HCT116 (cell line): ENCODE data around the gene PIEZO2. TPM values are rescaled to one million over a fixed set of nuclear protein-coding genes. Genes with fewer than 3 reads are reported as not detected.

Experiments
- ATAC-seq: fragments of 200-7000 bp; cut with Tn5 transposase; 2 replicates; pipeline ENCODE4 v1.9.1; 2020; ENCODE audit warnings: mild to moderate bottlenecking, moderate library complexity
- BruUV-seq: library from RNA; stranded (reverse); fragments of 400-500 nt; replicated peaks from 2 replicates; lab custom pipeline; 2021; lab: Mats Ljungman, UMichigan
- CTCF ChIA-PET: fragments of 300-600 bp; sonication (Branson Sonifier 250); formaldehyde crosslinking; loops from one replicate; lab custom pipeline; 2021; ENCODE audit warnings: antibody characterized with exemption; lab: Charles Lee
- POLR2A ChIA-PET: fragments of 300-600, 350-600 bp; sonication (Branson Sonifier 250); formaldehyde crosslinking; loops from one replicate; lab custom pipeline; 2021; ENCODE audit warnings: antibody characterized with exemption; lab: Charles Lee
- RAD21 ChIA-PET, 2 experiments: fragments of 300-600 bp; sonication (Branson Sonifier 250); formaldehyde crosslinking; loops; one replicate each; lab custom pipeline; 2023; ENCODE audit warnings: low total read pairs in 2 of 2; ENCODE audit not compliant: uncharacterized antibody in 2 of 2, unreplicated experiment in 2 of 2, low non-redundant PET in 1 of 2; lab: Charles Lee
- DNase-seq: peaks from one replicate; pipeline ENCODE4 v3.0.0-alpha.2; 2010; ENCODE audit warnings: low read depth, low spot score
- H2AFZ ChIP-seq: fragments of 200-600 bp; shearing (Covaris generic), sonication (generic); 2 replicates; pipeline ENCODE4 v1.6.1; 2017; ENCODE audit warnings: low read depth, mixed run types, mixed read lengths, antibody characterized with exemption, low read length; ENCODE audit not compliant: poor library complexity, severe bottlenecking
- H3K27ac ChIP-seq: 2 replicates; pipeline ENCODE4 v1.5.1; 2012; ENCODE audit warnings: low read depth, low read length
- H3K27me3 ChIP-seq: fragments of 200-600 bp; sonication (generic); 2 replicates; pipeline ENCODE4 v1.6.1; 2016; ENCODE audit warnings: mixed run types, low read length, mixed read lengths; ENCODE audit not compliant: insufficient read depth
- H3K36me3 ChIP-seq, 2 experiments: fragments of 200-500 bp in 1 of 2; fragments of 200-600 bp in 1 of 2; sonication (Bioruptor generic) in 1 of 2; sonication (generic) in 1 of 2; 2 replicates each; pipeline versions ENCODE4 v1.5.1 to v1.6.1; 2014 to 2016; ENCODE audit warnings: low read length in 2 of 2, inconsistent platforms in 1 of 2, mixed read lengths in 1 of 2, mixed run types in 1 of 2; ENCODE audit not compliant: insufficient read depth in 2 of 2, control insufficient read depth in 1 of 2
- H3K4me1 ChIP-seq, 2 experiments: fragments of 200-600 bp in 1 of 2; sonication (generic) in 1 of 2; 2 replicates each; pipeline versions ENCODE4 v1.5.1 to v1.6.1; 2012 to 2017; ENCODE audit warnings: low read length in 2 of 2, inconsistent platforms in 1 of 2, mild to moderate bottlenecking in 1 of 2, mixed read lengths in 1 of 2, mixed run types in 1 of 2, moderate library complexity in 1 of 2; ENCODE audit not compliant: insufficient read depth in 2 of 2, control insufficient read depth in 1 of 2
- H3K4me2 ChIP-seq: fragments of 200-600 bp; sonication (generic); 2 replicates; pipeline ENCODE4 v1.6.1; 2017; ENCODE audit warnings: mixed run types, low read length, mixed read lengths
- H3K4me3 ChIP-seq, 2 experiments: fragments of 200-600 bp in 1 of 2; sonication (generic) in 1 of 2; replicated peaks in 1 of 2; 2 replicates each; pipeline ENCODE4 v1.5.1; 2011 to 2016; ENCODE audit warnings: low read length in 2 of 2, control low read depth in 1 of 2, low read depth in 1 of 2, mild to moderate bottlenecking in 1 of 2, mixed read lengths in 1 of 2, mixed run types in 1 of 2
- H3K79me2 ChIP-seq: fragments of 200-600 bp; sonication (generic); 2 replicates; pipeline ENCODE4 v1.6.1; 2017; ENCODE audit warnings: mild to moderate bottlenecking, mixed run types, low read length, moderate library complexity, mixed read lengths; ENCODE audit not compliant: insufficient read depth
- H3K9ac ChIP-seq: fragments of 200-600 bp; sonication (generic); 2 replicates; pipeline ENCODE4 v1.6.1; 2016; ENCODE audit warnings: low read length, mixed read lengths
- H3K9me2 ChIP-seq: fragments of 200-600 bp; sonication (generic), shearing (Covaris generic); 2 replicates; pipeline ENCODE4 v1.6.1; 2017; ENCODE audit warnings: mixed run types, mild to moderate bottlenecking, moderate library complexity; ENCODE audit not compliant: insufficient read depth
- H3K9me3 ChIP-seq, 2 experiments: fragments of 200-500 bp in 1 of 2; fragments of 200-600 bp in 1 of 2; sonication (Bioruptor generic) in 1 of 2; sonication (generic) in 1 of 2; 2 replicates each; pipeline ENCODE4 v1.6.1; 2014 to 2017; ENCODE audit warnings: low read length in 2 of 2, mixed read lengths in 2 of 2, inconsistent platforms in 1 of 2, low read depth in 1 of 2, mild to moderate bottlenecking in 1 of 2, mixed run types in 1 of 2, moderate library complexity in 1 of 2; ENCODE audit not compliant: control insufficient read depth in 1 of 2, insufficient read depth in 1 of 2
- H4K20me1 ChIP-seq: fragments of 200-600 bp; sonication (generic), shearing (Covaris generic); 2 replicates; pipeline ENCODE4 v1.6.1; 2017; ENCODE audit warnings: mixed run types, mild to moderate bottlenecking, moderate library complexity; ENCODE audit not compliant: insufficient read depth
- CBX3 ChIP-seq: IDR thresholded peaks from 2 replicates; pipeline ENCODE4 v1.6.1; 2012; ENCODE audit warnings: low read depth
- CEBPB ChIP-seq: IDR thresholded peaks from 2 replicates; pipeline ENCODE4 v1.6.1; 2012; ENCODE audit warnings: low read depth
- EGR1 ChIP-seq: IDR thresholded peaks from 2 replicates; pipeline ENCODE4 v1.6.1; 2012; ENCODE audit warnings: low read depth
- EZH2 ChIP-seq: fragments of 200-600 bp; sonication (generic); IDR thresholded peaks from 2 replicates; pipeline ENCODE4 v1.6.1; 2017; ENCODE audit warnings: antibody characterized with exemption, mixed run types
- EZH2phosphoT487 ChIP-seq: fragments of 200-600 bp; IDR thresholded peaks from 2 replicates; pipeline ENCODE4 v1.6.1; 2018; ENCODE audit warnings: antibody characterized with exemption, borderline replicate concordance
- FOSL1 ChIP-seq: IDR thresholded peaks from 2 replicates; pipeline ENCODE4 v1.6.1; 2012; ENCODE audit warnings: low read depth
- JUND ChIP-seq: IDR thresholded peaks from 2 replicates; pipeline ENCODE4 v1.6.1; 2012
- POLR2A ChIP-seq: IDR thresholded peaks from 2 replicates; pipeline ENCODE4 v1.7.0; 2011; ENCODE audit warnings: borderline replicate concordance; ENCODE audit not compliant: insufficient read depth, insufficient read length; ENCODE audit errors: extremely low read depth
- POLR2AphosphoS5 ChIP-seq: IDR thresholded peaks from 2 replicates; pipeline ENCODE4 v1.6.1; 2011; ENCODE audit warnings: mild to moderate bottlenecking, low read depth, low read length, moderate library complexity
- RAD21 ChIP-seq: IDR thresholded peaks from 2 replicates; pipeline ENCODE4 v1.6.1; 2012; ENCODE audit warnings: low read depth, mild to moderate bottlenecking
- SRF ChIP-seq: IDR thresholded peaks from 2 replicates; pipeline ENCODE4 v1.6.1; 2012; ENCODE audit warnings: low read depth
- TCF7L2 ChIP-seq: IDR thresholded peaks from 2 replicates; pipeline ENCODE4 v1.7.0; 2011; ENCODE audit warnings: borderline replicate concordance, inconsistent platforms; ENCODE audit not compliant: insufficient read depth, insufficient read length; ENCODE audit errors: extremely low read depth
- YY1 ChIP-seq: IDR thresholded peaks from 2 replicates; pipeline ENCODE4 v1.6.1; 2011; ENCODE audit warnings: low read length, low read depth, moderate library complexity, mild to moderate bottlenecking; ENCODE audit not compliant: insufficient replicate concordance; ENCODE audit errors: extremely low read depth
- ZFX ChIP-seq: fragments of 450-650 bp; IDR thresholded peaks from 2 replicates; pipeline ENCODE4 v1.6.1; 2017
- ZNF274 ChIP-seq: fragments of 200-500 bp; sonication (Bioruptor generic); IDR thresholded peaks from 2 replicates; pipeline ENCODE4 v1.6.1; 2014; ENCODE audit warnings: mild to moderate bottlenecking, low read depth, low read length, inconsistent platforms
- intact Hi-C: fragments of 100-400 bp; cut with micrococcal nuclease; formaldehyde crosslinking; loops from 2 replicates; pipeline ENCODE4 v1.10.0; 2022
- total RNA-seq: library from RNA; stranded (reverse); gene quantifications from one replicate; pipeline ENCODE4 v1.2.1, GENCODE V29; 2021; ENCODE audit not compliant: unreplicated experiment
- TF ChIP-seq, protein P1 (sequence below): IDR thresholded peaks from 2 replicates; pipeline ENCODE4 v1.6.1; 2011; ENCODE audit warnings: mild to moderate bottlenecking, low read length, moderate library complexity; ENCODE audit not compliant: insufficient replicate concordance; ENCODE audit errors: extremely low read depth
- TF ChIP-seq, protein P2 (sequence below): IDR thresholded peaks from 2 replicates; pipeline ENCODE4 v1.6.1; 2012
- TF ChIP-seq, protein P3 (sequence below): IDR thresholded peaks from 2 replicates; pipeline ENCODE4 v1.6.1; 2012

The PIEZO2 gene
- total RNA-seq, 1 experiment from 2014 or later: 0.34 TPM

DNA sequence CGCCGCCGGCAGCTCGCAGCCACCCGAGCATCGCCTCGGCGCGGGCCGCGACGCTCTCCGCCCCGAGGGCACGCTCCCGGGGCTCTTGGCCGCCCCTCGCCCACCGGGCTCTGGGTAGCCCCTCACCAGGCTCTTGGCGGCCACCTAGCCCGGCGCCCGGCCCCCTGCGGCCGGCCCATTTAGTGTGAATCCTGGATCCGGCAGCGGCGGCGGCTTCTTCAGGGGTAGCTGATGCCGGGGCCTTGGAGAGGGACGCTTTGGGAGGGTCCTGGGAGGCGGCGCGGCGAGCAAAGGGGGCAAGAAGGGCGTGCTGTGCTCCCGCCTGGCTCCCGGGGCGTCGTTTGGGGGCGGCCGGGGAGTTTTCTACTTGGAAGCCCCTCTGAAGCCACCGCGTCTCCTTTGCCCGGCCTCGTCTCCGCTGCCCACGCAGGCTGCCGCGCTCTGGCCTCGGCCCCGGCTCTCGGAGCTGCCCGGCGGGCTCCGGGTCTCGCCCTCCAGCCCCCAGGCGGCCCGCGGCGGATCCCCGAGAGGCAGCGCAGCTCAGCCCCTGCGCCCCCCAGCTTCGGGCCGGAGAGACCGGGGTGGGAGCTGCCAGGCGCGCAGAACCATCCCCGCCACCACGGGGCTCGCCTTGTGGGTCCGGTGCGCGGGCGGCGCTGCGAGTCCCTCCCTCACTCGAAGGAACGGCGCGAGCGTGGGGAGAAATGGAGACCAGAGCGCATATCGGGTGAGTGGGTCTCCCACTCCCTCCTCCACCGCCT lies 509 bp downstream of the PIEZO2 start:
- intact Hi-C loops: no loop called here
- RAD21 ChIA-PET: no interaction called here

DNA sequence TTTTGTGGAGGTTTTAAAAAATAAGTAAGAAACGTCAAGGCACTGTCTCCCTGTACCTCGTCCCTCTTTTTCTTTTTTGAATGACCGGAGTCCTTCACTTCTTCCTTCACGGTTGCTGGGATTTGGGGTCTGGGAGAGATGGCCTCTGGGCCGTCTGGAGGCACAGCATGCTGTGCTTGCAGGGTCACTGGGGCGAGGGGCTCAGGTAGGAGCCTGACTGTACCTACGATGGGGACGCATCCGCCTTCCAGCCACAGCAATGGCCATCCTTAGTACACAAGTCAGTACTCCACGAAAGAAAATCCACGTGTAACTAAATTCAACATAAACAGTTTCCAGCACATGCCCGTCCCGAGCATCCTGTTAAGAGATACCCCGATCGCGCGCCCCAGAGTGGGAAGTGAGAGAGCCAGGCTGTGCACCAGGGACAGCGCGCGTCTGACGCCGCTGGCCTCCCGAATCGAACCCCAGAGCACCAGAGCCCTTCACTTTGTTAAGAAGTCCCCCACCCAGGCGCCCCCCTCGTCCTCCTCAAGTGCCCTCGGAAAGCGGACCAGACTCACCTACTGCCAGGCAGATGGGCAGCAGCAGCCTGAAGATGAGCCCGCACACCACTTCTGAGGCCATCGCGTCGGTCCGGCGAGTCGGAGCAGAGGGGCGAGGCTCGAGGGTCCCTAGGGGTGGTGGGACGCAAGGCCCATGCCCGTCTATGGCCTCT lies 1.2 kb downstream of the PIEZO2 start:
- no peaks in the 10 kb centered on the region for H4K20me1 ChIP-seq
- POLR2A ChIA-PET: no interaction called here
- H2AFZ ChIP-seq: no peak overlapping the region
- H3K36me3 ChIP-seq: no peaks in the 10 kb centered on the region
- CTCF ChIA-PET: no interaction called here
- H3K4me2 ChIP-seq: no peak overlapping the region
- H3K9ac ChIP-seq: no peak overlapping the region
- H3K4me3 ChIP-seq: no peak overlapping the region
- H3K4me1 ChIP-seq: no peaks in the 10 kb centered on the region
- no peaks in the 10 kb centered on the region for H3K79me2 ChIP-seq
- H3K27ac ChIP-seq: no peak overlapping the region
- DNase-seq: no peak
- 0 out of 2 replicates have a peak, but pooled peaks cover 14% of the 10 kb centered on the region for H3K27me3 ChIP-seq
- no peaks in the 10 kb centered on the region for H3K9me3 ChIP-seq
- H3K9me2 ChIP-seq: no peaks in the 10 kb centered on the region
- RAD21 ChIA-PET: no interaction called here
- TF ChIP-seq CEBPB: no peak
- no peak for TF ChIP-seq POLR2A
- no peak for TF ChIP-seq SRF
- TF ChIP-seq, protein P1, sequence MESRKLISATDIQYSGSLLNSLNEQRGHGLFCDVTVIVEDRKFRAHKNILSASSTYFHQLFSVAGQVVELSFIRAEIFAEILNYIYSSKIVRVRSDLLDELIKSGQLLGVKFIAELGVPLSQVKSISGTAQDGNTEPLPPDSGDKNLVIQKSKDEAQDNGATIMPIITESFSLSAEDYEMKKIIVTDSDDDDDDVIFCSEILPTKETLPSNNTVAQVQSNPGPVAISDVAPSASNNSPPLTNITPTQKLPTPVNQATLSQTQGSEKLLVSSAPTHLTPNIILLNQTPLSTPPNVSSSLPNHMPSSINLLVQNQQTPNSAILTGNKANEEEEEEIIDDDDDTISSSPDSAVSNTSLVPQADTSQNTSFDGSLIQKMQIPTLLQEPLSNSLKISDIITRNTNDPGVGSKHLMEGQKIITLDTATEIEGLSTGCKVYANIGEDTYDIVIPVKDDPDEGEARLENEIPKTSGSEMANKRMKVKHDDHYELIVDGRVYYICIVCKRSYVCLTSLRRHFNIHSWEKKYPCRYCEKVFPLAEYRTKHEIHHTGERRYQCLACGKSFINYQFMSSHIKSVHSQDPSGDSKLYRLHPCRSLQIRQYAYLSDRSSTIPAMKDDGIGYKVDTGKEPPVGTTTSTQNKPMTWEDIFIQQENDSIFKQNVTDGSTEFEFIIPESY: no peak
- no peak for TF ChIP-seq POLR2AphosphoS5
- no peak for TF ChIP-seq EGR1
- TF ChIP-seq RAD21: no peak
- TF ChIP-seq YY1: no peak
- TF ChIP-seq EZH2: no peak
- TF ChIP-seq JUND: no peak
- no peak for TF ChIP-seq ZNF274
- TF ChIP-seq ZFX: no peak
- no peak for TF ChIP-seq FOSL1
- TF ChIP-seq CBX3: no peak
- TF ChIP-seq, protein P2, sequence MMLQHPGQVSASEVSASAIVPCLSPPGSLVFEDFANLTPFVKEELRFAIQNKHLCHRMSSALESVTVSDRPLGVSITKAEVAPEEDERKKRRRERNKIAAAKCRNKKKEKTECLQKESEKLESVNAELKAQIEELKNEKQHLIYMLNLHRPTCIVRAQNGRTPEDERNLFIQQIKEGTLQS: no peak
- TF ChIP-seq, protein P3, sequence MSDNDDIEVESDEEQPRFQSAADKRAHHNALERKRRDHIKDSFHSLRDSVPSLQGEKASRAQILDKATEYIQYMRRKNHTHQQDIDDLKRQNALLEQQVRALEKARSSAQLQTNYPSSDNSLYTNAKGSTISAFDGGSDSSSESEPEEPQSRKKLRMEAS: no peak
- intact Hi-C loops: no loop called here
- no TSS peak for BruUV-seq
- no peak for ATAC-seq

More for the DNA sequence above, 509 bp downstream of the PIEZO2 start:
- H4K20me1 ChIP-seq: no peaks in the 10 kb centered on the region
- no peaks in the 10 kb centered on the region for H3K9me3 ChIP-seq
- H3K36me3 ChIP-seq: no peaks in the 10 kb centered on the region
- no peak overlapping the region for H3K27ac ChIP-seq
- H3K9ac ChIP-seq: no peak overlapping the region
- H3K4me2 ChIP-seq: no peak overlapping the region
- ATAC-seq (no peak), DNase-seq (no peak)
- POLR2A ChIA-PET: no interaction called here
- no peak overlapping the region for H2AFZ ChIP-seq
- H3K27me3 ChIP-seq: 0 out of 2 replicates have a peak, but pooled peaks cover 12% of the 10 kb centered on the region
- no peak for TF ChIP-seq CEBPB
- TF ChIP-seq POLR2A: no peak
- TF ChIP-seq EZH2phosphoT487: no peak
- TF ChIP-seq SRF: no peak
- no peak for TF ChIP-seq POLR2AphosphoS5
- no peak for TF ChIP-seq TCF7L2
- TF ChIP-seq YY1: no peak
- TF ChIP-seq, all 23 proteins: peak for 0
- no peaks in the 10 kb centered on the region for H3K9me2 ChIP-seq
- BruUV-seq: no TSS peak
- H3K4me3 ChIP-seq: no peak overlapping the region
- H3K4me1 ChIP-seq: no peaks in the 10 kb centered on the region
- CTCF ChIA-PET: no interaction called here
- no peaks in the 10 kb centered on the region for H3K79me2 ChIP-seq
